HG03378 (cell line): Measurements from ENCODE around the gene MUL1.

Experiments
- ATAC-seq: cut with Tn5 transposase; IDR thresholded peaks from one replicate; pipeline ENCODE4 v1.9.1; 2021; ENCODE audit warnings: mild to moderate bottlenecking, moderate library complexity; ENCODE audit not compliant: unreplicated experiment

MUL1 gene

GRCh38 chr1:20472860-20473711 is 34.9 kb downstream of the MUL1 start:
- ATAC-seq, result no peak

- no peak for ATAC-seq
Measured at GRCh38 chr1:20472121-20472520, 35.8 kb downstream of the MUL1 start.

GRCh38 chr1:20470194-20470593 is 37.8 kb downstream of the MUL1 start:
- ATAC-seq, result no peak

GRCh38 chr1:20469406-20470076 is 38.4 kb downstream of the MUL1 start:
- no peak for ATAC-seq

GRCh38 chr1:20466273-20466672 is 41.7 kb downstream of the MUL1 start:
- ATAC-seq, result no peak

- no peak for ATAC-seq
Measured at GRCh38 chr1:20465187-20465586, 42.8 kb downstream of the MUL1 start.

- no peak for ATAC-seq
Measured at GRCh38 chr1:20463502-20463901, 44.4 kb downstream of the MUL1 start.

GRCh38 chr1:20462397-20462796 is 45.6 kb downstream of the MUL1 start:
- ATAC-seq, result no peak

GRCh38 chr1:20458717-20459116 is 49.2 kb downstream of the MUL1 start:
- no peak for ATAC-seq

- ATAC-seq, result no peak
Measured at GRCh38 chr1:20454004-20454403, 53.9 kb downstream of the MUL1 start.

GRCh38 chr1:20449735-20450311 is 58.1 kb downstream of the MUL1 start:
- ATAC-seq, result no peak
